ENCODE results near the gene KRTAP5-7.

Gene KRTAP5-7

GRCh38 chr11:71556018-71556417 is 29.0 kb downstream of the KRTAP5-7 start:
- Histone ChIP-seq H3K4me3 (ENCODE audit: insufficient read depth in 1 of 2, low read depth in 1 of 2, low read length in 2 of 2) (no peak overlapping the region), H2BK15ac (ENCODE audit: low read depth, poor library complexity, severe bottlenecking) (no peak overlapping the region), H3K36me3 (ENCODE audit: control insufficient read depth in 1 of 2, insufficient read depth in 2 of 2, low read depth in 1 of 2, low read length in 2 of 2) (no peaks in the 10 kb centered on the region), H3K18ac (ENCODE audit: low read depth in 1 of 2, low read length in 2 of 2) (no peak overlapping the region), H3K9ac (ENCODE audit: low read length) (no peak overlapping the region), H4K8ac (ENCODE audit: low read length) (no peak overlapping the region), H2BK5ac (ENCODE audit: low read depth, low read length, poor library complexity, severe bottlenecking) (no peak overlapping the region), H3K14ac (ENCODE audit: low read length in 2 of 2) (no peak overlapping the region), H2AFZ (ENCODE audit: low read depth, low read length) (no peak overlapping the region), H3K79me1 (replicated peaks; ENCODE audit: low read length, poor library complexity, severe bottlenecking) (no peaks in the 10 kb centered on the region), H3K4me2 (ENCODE audit: low read length, poor library complexity, severe bottlenecking) (no peak overlapping the region), H2AK5ac (ENCODE audit: low read length, severe bottlenecking) (no peak overlapping the region), H3K23ac (ENCODE audit: low read length in 2 of 2) (no peak overlapping the region), H2BK12ac (ENCODE audit: low read length in 2 of 2) (no peak overlapping the region), H2BK120ac (ENCODE audit: low read depth, low read length) (no peak overlapping the region), H3K9me3 (ENCODE audit: control insufficient read depth, low read length) (no peaks in the 10 kb centered on the region), H3K27ac (ENCODE audit: low read length, poor library complexity, severe bottlenecking) (no peak overlapping the region), H3K4me1 (ENCODE audit: control insufficient read depth, insufficient read depth, low read depth, low read length) (no peaks in the 10 kb centered on the region), H3K4ac (ENCODE audit: low read depth in 1 of 2, low read length in 2 of 2) (no peak overlapping the region), H4K91ac (ENCODE audit: low read length) (no peak overlapping the region), H3K27me3 (ENCODE audit: control insufficient read depth in 1 of 2, insufficient read depth in 1 of 2, low read length in 2 of 2) (peaks cover 0 to 27% of the 10 kb centered on the region in 2 experiments)
- WGBS, result 92% methylated on average over 1 of the region's 4 CpGs
- DNase-seq, result no peak

- Histone ChIP-seq H3K27ac (ENCODE audit: low read length, poor library complexity, severe bottlenecking) (no peak overlapping the region), H2AFZ (ENCODE audit: low read depth, low read length) (no peak overlapping the region), H3K18ac (ENCODE audit: low read depth in 1 of 2, low read length in 2 of 2) (no peak overlapping the region), H3K4me2 (ENCODE audit: low read length, poor library complexity, severe bottlenecking) (no peak overlapping the region), H4K91ac (ENCODE audit: low read length) (no peak overlapping the region), H3K9ac (ENCODE audit: low read length) (no peak overlapping the region), H3K23ac (ENCODE audit: low read length in 2 of 2) (no peak overlapping the region), H3K36me3 (ENCODE audit: control insufficient read depth in 1 of 2, insufficient read depth in 2 of 2, low read depth in 1 of 2, low read length in 2 of 2) (no peaks in the 10 kb centered on the region), H2BK12ac (ENCODE audit: low read length in 2 of 2) (no peak overlapping the region), H2AK5ac (ENCODE audit: low read length, severe bottlenecking) (no peak overlapping the region), H3K9me3 (ENCODE audit: control insufficient read depth, low read length) (peaks cover 6% of the 10 kb centered on the region), H3K4me1 (ENCODE audit: control insufficient read depth, insufficient read depth, low read depth, low read length) (no peaks in the 10 kb centered on the region), H3K14ac (ENCODE audit: low read length in 2 of 2) (no peak overlapping the region), H2BK5ac (ENCODE audit: low read depth, low read length, poor library complexity, severe bottlenecking) (no peak overlapping the region), H3K4me3 (ENCODE audit: insufficient read depth in 1 of 2, low read depth in 1 of 2, low read length in 2 of 2) (no peak overlapping the region), H3K4ac (ENCODE audit: low read depth in 1 of 2, low read length in 2 of 2) (no peak overlapping the region), H4K8ac (ENCODE audit: low read length) (no peak overlapping the region), H3K79me1 (replicated peaks; ENCODE audit: low read length, poor library complexity, severe bottlenecking) (no peaks in the 10 kb centered on the region), H3K27me3 (ENCODE audit: control insufficient read depth in 1 of 2, insufficient read depth in 1 of 2, low read length in 2 of 2) (peaks cover 0 to 20% of the 10 kb centered on the region in 2 experiments), H2BK15ac (ENCODE audit: low read depth, poor library complexity, severe bottlenecking) (no peak overlapping the region), H2BK120ac (ENCODE audit: low read depth, low read length) (no peak overlapping the region)
- DNase-seq, result no peak
These were observed 30.2 kb downstream of the KRTAP5-7 start for GRCh38 chr11:71557257-71557656.

- H3K79me1 ChIP-seq (replicated peaks; ENCODE audit: low read length, poor library complexity, severe bottlenecking), result no peaks in the 10 kb centered on the region
- no peak overlapping the region for H4K8ac ChIP-seq (ENCODE audit: low read length)
- no peak overlapping the region for H2BK12ac ChIP-seq (ENCODE audit: low read length in 2 of 2)
- H3K9me3 ChIP-seq (ENCODE audit: control insufficient read depth, low read length), result peaks cover 6% of the 10 kb centered on the region
- no peak overlapping the region for H3K18ac ChIP-seq (ENCODE audit: low read depth in 1 of 2, low read length in 2 of 2)
- H2BK15ac ChIP-seq (ENCODE audit: low read depth, poor library complexity, severe bottlenecking), result no peak overlapping the region
- H2BK5ac ChIP-seq (ENCODE audit: low read depth, low read length, poor library complexity, severe bottlenecking), result no peak overlapping the region
- DNase-seq, result no peak
- H3K27ac ChIP-seq (ENCODE audit: low read length, poor library complexity, severe bottlenecking), result no peak overlapping the region
- no peak overlapping the region for H2AK5ac ChIP-seq (ENCODE audit: low read length, severe bottlenecking)
- no peak overlapping the region for H3K9ac ChIP-seq (ENCODE audit: low read length)
- no peak overlapping the region for H3K14ac ChIP-seq (ENCODE audit: low read length in 2 of 2)
- no peaks in the 10 kb centered on the region for H3K36me3 ChIP-seq (ENCODE audit: control insufficient read depth in 1 of 2, insufficient read depth in 2 of 2, low read depth in 1 of 2, low read length in 2 of 2)
- H3K4me2 ChIP-seq (ENCODE audit: low read length, poor library complexity, severe bottlenecking), result no peak overlapping the region
- no peak overlapping the region for H2BK120ac ChIP-seq (ENCODE audit: low read depth, low read length)
- H3K4me3 ChIP-seq (ENCODE audit: insufficient read depth in 1 of 2, low read depth in 1 of 2, low read length in 2 of 2), result no peak overlapping the region
- H4K91ac ChIP-seq (ENCODE audit: low read length), result no peak overlapping the region
- 100% methylated on average over 1 of the region's 1 CpG for WGBS
- H3K4ac ChIP-seq (ENCODE audit: low read depth in 1 of 2, low read length in 2 of 2), result no peak overlapping the region
- peaks cover 9 to 26% of the 10 kb centered on the region in 2 experiments for H3K27me3 ChIP-seq (ENCODE audit: control insufficient read depth in 1 of 2, insufficient read depth in 1 of 2, low read length in 2 of 2)
- no peak overlapping the region for H3K23ac ChIP-seq (ENCODE audit: low read length in 2 of 2)
- no peaks in the 10 kb centered on the region for H3K4me1 ChIP-seq (ENCODE audit: control insufficient read depth, insufficient read depth, low read depth, low read length)
- H2AFZ ChIP-seq (ENCODE audit: low read depth, low read length), result no peak overlapping the region
These were observed 31.9 kb downstream of the KRTAP5-7 start for GRCh38 chr11:71558996-71559395.

GRCh38 chr11:71562120-71562519 is 35.1 kb downstream of the KRTAP5-7 start:
- H2AK5ac ChIP-seq (ENCODE audit: low read length, severe bottlenecking), result no peak overlapping the region
- no peak overlapping the region for H3K27ac ChIP-seq (ENCODE audit: low read length, poor library complexity, severe bottlenecking)
- H3K36me3 ChIP-seq (ENCODE audit: control insufficient read depth in 1 of 2, insufficient read depth in 2 of 2, low read depth in 1 of 2, low read length in 2 of 2), result no peaks in the 10 kb centered on the region
- no peak overlapping the region for H3K18ac ChIP-seq (ENCODE audit: low read depth in 1 of 2, low read length in 2 of 2)
- no peak overlapping the region for H2BK120ac ChIP-seq (ENCODE audit: low read depth, low read length)
- peaks cover 6% of the 10 kb centered on the region for H3K9me3 ChIP-seq (ENCODE audit: control insufficient read depth, low read length)
- no peak overlapping the region for H3K4me3 ChIP-seq (ENCODE audit: insufficient read depth in 1 of 2, low read depth in 1 of 2, low read length in 2 of 2)
- H3K4me2 ChIP-seq (ENCODE audit: low read length, poor library complexity, severe bottlenecking), result no peak overlapping the region
- peaks cover 19 to 35% of the 10 kb centered on the region in 2 experiments for H3K27me3 ChIP-seq (ENCODE audit: control insufficient read depth in 1 of 2, insufficient read depth in 1 of 2, low read length in 2 of 2)
- no peaks in the 10 kb centered on the region for H3K4me1 ChIP-seq (ENCODE audit: control insufficient read depth, insufficient read depth, low read depth, low read length)
- H3K79me1 ChIP-seq (replicated peaks; ENCODE audit: low read length, poor library complexity, severe bottlenecking), result no peaks in the 10 kb centered on the region
- H4K8ac ChIP-seq (ENCODE audit: low read length), result no peak overlapping the region
- H2BK12ac ChIP-seq (ENCODE audit: low read length in 2 of 2), result no peak overlapping the region
- H3K4ac ChIP-seq (ENCODE audit: low read depth in 1 of 2, low read length in 2 of 2), result no peak overlapping the region
- H3K14ac ChIP-seq (ENCODE audit: low read length in 2 of 2), result no peak overlapping the region
- H3K23ac ChIP-seq (ENCODE audit: low read length in 2 of 2), result no peak overlapping the region
- H2AFZ ChIP-seq (ENCODE audit: low read depth, low read length), result no peak overlapping the region
- H2BK15ac ChIP-seq (ENCODE audit: low read depth, poor library complexity, severe bottlenecking), result no peak overlapping the region
- no peak overlapping the region for H3K9ac ChIP-seq (ENCODE audit: low read length)
- no peak overlapping the region for H2BK5ac ChIP-seq (ENCODE audit: low read depth, low read length, poor library complexity, severe bottlenecking)
- H4K91ac ChIP-seq (ENCODE audit: low read length), result no peak overlapping the region
- DNase-seq, result no peak
